Measurements from ENCODE around the gene SLC6A8.

Gene SLC6A8

DNA sequence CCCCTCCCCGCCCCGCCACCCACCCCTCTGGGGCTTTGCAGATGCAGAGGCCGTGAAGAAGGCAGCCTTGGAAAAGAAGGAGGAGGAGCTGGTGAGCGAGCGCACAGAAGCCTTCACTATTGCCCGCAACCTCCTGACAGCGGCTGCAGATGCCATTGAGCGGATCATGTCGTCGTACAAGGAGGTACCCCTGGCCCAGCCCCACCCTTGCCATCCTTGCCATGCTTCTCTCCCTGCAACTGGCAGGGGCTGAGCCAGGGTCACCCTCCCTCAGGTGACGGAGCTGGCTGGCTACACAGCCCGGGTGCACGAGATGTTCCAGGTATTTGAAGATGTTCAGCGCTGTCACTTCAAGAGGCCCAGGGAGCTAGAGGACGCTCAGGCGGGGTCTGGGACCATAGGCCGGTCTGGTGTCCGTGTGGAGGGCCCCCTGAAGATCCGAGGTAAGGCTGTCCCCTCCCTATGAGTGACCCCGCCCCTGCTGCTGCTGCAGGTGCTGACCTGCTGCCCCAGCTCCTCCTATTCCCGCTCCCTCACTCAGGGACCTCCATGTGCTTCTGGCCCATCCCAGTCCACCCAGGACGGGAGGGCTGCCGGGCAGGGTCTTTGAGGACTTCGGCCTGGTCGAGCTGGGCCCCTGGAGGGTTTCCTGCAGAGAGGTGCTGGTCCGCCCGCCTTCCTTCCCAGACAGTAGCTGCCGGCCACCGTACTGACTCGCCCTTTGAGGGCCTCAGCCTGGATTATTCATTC, 48.5 kb downstream of the SLC6A8 start:
- no peak overlapping the region for H3K4me3 ChIP-seq (ENCODE audit: low read depth, low read length)
- DNase-seq: no peak
- TF ChIP-seq, protein P1, sequence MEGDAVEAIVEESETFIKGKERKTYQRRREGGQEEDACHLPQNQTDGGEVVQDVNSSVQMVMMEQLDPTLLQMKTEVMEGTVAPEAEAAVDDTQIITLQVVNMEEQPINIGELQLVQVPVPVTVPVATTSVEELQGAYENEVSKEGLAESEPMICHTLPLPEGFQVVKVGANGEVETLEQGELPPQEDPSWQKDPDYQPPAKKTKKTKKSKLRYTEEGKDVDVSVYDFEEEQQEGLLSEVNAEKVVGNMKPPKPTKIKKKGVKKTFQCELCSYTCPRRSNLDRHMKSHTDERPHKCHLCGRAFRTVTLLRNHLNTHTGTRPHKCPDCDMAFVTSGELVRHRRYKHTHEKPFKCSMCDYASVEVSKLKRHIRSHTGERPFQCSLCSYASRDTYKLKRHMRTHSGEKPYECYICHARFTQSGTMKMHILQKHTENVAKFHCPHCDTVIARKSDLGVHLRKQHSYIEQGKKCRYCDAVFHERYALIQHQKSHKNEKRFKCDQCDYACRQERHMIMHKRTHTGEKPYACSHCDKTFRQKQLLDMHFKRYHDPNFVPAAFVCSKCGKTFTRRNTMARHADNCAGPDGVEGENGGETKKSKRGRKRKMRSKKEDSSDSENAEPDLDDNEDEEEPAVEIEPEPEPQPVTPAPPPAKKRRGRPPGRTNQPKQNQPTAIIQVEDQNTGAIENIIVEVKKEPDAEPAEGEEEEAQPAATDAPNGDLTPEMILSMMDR (IDR thresholded peaks at IDR 0.05; ENCODE audit: low read depth, low read length, missing control alignments): no peak
- H3K27ac ChIP-seq: no peak overlapping the region
- H3K36me3 ChIP-seq (replicated peaks): no peaks in the 10 kb centered on the region
- in situ Hi-C loops (cut with HindIII; ENCODE audit: low pct_ligation_motif_present, low sequenced_read_pairs): no loop called here
- no peaks in the 10 kb centered on the region for H3K27me3 ChIP-seq (replicated peaks)

DNA sequence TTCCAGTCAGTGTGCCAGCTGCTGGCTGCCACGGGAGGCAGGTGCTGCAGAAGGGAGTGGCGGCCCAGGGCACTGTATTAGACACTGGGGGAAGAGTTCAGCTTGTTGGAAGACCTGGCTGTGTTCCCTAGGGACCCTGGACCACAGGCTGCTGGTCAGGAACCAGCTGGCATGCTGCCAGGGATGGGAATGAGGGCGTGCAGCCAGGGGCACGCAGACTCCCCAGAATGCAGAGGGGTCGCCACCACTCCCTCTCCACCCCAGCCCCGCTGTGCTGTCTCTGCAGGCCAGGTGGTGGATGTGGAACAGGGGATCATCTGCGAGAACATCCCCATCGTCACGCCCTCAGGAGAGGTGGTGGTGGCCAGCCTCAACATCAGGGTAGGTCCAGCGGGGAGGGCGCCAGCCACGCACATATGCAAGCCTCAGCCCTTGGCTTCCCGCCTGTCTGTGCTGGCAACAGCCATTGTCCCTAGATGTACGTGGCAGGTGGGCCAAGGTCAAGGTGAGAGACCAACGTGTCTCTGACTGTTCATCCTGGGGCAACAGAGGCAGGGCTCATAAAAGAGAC, 49.2 kb downstream of the SLC6A8 start:
- Histone ChIP-seq H3K4me3 (ENCODE audit: low read depth, low read length) (no peak overlapping the region), H3K36me3 (replicated peaks) (no peaks in the 10 kb centered on the region), H3K27ac (no peak overlapping the region), H3K27me3 (replicated peaks) (no peaks in the 10 kb centered on the region)
- no peak for DNase-seq
- TF ChIP-seq, protein P1 (IDR thresholded peaks at IDR 0.05; ENCODE audit: low read depth, low read length, missing control alignments): no peak
- in situ Hi-C loops (cut with HindIII; ENCODE audit: low pct_ligation_motif_present, low sequenced_read_pairs): no loop called here

DNA sequence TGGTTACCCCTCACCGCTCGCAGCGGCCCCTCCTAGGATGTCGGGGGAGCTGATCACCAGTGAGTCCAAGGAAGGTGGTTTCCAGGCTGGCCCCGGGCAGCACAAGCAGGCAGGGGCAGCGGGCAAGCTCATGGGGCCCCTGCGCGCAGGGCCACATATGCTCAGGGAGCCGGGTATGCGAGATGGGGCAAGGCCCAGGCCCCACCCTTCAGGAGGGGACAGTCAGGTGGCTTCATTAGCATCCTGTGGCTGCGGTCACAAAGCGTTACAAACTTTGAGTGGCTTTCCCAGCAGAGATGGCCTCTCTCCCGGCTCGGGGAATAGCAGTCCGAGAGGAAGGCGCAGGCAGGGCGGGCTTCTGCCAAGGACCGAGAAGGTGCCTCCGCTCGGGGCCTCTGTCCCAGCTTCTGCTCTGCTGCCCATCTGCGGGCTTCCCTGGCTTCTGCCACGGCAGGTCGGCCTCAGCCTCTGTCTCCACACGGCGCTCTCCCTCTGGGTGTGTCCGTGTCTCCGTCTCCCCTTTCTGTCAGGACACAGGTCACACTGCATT, 50.4 kb downstream of the SLC6A8 start:
- H3K36me3 ChIP-seq (replicated peaks): no peaks in the 10 kb centered on the region
- TF ChIP-seq, protein P1 (IDR thresholded peaks at IDR 0.05; ENCODE audit: low read depth, low read length, missing control alignments): no peak
- H3K4me3 ChIP-seq (ENCODE audit: low read depth, low read length): no peak overlapping the region
- in situ Hi-C loops (cut with HindIII; ENCODE audit: low pct_ligation_motif_present, low sequenced_read_pairs): no loop called here
- H3K27ac ChIP-seq: no peak overlapping the region
- no peaks in the 10 kb centered on the region for H3K27me3 ChIP-seq (replicated peaks)
- no peak for DNase-seq

DNA sequence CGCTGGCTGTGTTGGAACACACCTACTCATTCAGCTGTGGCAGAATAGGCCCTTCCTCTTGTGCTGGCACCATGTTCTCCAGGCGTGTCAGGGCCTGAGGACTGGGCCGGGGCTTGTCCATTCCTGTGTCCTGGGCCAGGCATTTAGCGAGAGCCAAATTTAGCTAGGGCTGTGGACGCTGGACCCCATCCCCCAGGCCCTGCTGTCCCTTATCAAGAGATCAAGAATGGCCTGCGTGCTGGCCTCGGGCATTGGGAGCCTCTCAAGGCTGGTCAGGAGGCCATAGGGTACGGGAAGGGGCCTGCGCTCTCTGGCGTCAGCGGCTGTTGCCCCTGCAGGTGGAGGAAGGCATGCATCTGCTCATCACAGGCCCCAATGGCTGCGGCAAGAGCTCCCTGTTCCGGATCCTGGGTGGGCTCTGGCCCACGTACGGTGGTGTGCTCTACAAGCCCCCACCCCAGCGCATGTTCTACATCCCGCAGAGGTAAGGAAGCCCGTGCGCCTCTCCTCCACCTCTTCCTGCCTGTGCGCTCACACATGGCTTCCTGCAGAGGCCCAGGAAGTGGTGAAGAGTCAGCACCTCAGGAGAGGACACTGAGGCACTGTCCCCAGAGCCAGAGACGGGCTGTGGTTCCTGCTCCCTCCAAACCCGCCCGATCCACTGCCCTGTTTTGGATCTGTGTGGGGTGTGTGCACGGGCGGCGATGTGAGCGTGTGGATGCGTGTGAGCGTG, 52.2 kb downstream of the SLC6A8 start:
- H3K27ac ChIP-seq: no peak overlapping the region
- no peak for DNase-seq
- H3K27me3 ChIP-seq (replicated peaks): no peaks in the 10 kb centered on the region
- H3K4me3 ChIP-seq (ENCODE audit: low read depth, low read length): no peak overlapping the region
- in situ Hi-C loops (cut with HindIII; ENCODE audit: low pct_ligation_motif_present, low sequenced_read_pairs): no loop called here
- H3K36me3 ChIP-seq (replicated peaks): no peaks in the 10 kb centered on the region
- TF ChIP-seq, protein P1 (IDR thresholded peaks at IDR 0.05; ENCODE audit: low read depth, low read length, missing control alignments): no peak

DNA sequence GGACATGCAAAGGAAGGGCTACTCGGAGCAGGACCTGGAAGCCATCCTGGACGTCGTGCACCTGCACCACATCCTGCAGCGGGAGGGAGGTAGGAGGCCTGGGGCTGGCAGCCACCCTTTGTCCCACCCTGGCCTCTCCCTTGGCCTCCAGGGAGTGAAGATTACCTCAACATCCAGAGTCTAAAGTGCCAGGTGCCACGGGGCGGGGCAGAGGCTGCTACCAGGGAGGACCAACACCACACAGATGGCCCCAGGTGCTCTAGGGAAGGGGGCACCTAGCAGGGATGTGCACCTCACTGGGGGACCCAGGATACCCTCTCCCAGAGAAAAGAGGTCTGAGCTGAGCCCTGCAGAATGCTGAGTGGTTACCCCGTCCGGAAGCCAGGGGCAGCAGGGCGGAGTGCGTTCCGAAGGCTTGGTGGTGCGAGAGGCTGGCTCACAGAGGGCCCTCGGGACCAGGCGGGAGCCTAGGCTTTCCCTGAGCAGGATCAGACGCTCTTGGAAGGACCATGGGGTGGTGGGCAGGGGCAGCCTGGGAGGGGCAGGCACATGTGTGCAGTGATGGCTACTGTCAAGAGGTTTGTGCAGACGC, 53.0 kb downstream of the SLC6A8 start:
- Histone ChIP-seq H3K27me3 (replicated peaks) (no peaks in the 10 kb centered on the region), H3K36me3 (replicated peaks) (no peaks in the 10 kb centered on the region), H3K4me3 (ENCODE audit: low read depth, low read length) (no peak overlapping the region), H3K27ac (no peak overlapping the region)
- no peak for DNase-seq
- in situ Hi-C loops (cut with HindIII; ENCODE audit: low pct_ligation_motif_present, low sequenced_read_pairs): no loop called here
- TF ChIP-seq, protein P1 (IDR thresholded peaks at IDR 0.05; ENCODE audit: low read depth, low read length, missing control alignments): no peak
